Activated T-cell treated with anti-CD3 and anti-CD28 coated beads for 4 hours (primary cell): ENCODE data around the gene IL17C.
A peak's percentile ranks its signal among the peaks of the same experiment; 100 is the strongest.

Source experiments
- DNase-seq: peaks from one replicate; pipeline ENCODE4 v3.0.0-alpha.2; 2020

IL17C gene

GRCh38 chr16:88629835-88630234 is 8.5 kb upstream of the IL17C start:
- DNase-seq = no peak

DNA sequence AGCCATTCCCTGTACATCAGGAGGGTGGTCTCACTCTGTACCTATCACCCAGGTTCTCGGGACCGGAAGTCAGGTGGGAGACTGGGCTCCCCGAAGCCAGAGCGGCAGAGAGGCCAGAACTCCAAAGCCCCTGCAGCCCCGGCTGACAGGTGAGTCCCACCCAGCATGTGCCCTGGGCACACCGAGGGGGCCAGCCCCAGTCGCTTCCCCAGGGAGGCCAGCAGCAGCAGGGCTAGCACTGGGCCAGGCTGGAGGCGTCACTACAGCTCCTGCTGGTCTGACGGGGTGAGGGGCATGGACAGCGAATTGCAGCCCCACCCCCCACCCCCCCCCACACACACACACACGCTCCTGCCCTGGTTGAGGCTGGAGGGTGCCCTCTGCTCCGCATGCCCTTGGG is 7.9 kb upstream of the IL17C start:
- no peak for DNase-seq

- DNase-seq = no peak
These were observed 7.4 kb upstream of the IL17C start for GRCh38 chr16:88630941-88631340.

DNA sequence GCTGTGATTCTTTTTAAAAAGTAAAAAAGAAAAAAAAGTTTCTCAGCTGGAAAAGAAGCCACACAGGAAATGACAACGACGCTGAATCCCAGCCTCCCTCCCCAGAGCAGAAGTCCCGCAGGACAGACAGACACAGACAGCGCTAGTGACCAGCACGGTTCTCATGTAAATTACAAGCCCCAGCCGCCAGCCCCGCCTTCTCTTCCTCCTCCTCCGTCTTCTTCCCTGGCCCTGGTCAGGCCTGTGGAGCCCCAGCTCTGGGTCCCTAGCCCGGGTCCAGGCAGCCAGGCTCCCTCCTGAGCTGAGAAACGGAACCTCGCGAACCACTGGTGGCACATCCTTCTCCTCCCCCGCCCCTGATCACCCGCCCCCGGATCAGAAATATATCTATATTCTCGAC is 7.0 kb upstream of the IL17C start:
- DNase-seq = no peak

GRCh38 chr16:88631920-88632586 is 6.3 kb upstream of the IL17C start:
- DNase-seq = no peak

- no peak for DNase-seq
These were observed 5.8 kb upstream of the IL17C start for GRCh38 chr16:88632587-88632930.

GRCh38 chr16:88633684-88634140 is 4.7 kb upstream of the IL17C start:
- DNase-seq = peak; percentile 35

GRCh38 chr16:88634141-88634993 is 4.0 kb upstream of the IL17C start:
- peak; percentile 40 for DNase-seq

DNA sequence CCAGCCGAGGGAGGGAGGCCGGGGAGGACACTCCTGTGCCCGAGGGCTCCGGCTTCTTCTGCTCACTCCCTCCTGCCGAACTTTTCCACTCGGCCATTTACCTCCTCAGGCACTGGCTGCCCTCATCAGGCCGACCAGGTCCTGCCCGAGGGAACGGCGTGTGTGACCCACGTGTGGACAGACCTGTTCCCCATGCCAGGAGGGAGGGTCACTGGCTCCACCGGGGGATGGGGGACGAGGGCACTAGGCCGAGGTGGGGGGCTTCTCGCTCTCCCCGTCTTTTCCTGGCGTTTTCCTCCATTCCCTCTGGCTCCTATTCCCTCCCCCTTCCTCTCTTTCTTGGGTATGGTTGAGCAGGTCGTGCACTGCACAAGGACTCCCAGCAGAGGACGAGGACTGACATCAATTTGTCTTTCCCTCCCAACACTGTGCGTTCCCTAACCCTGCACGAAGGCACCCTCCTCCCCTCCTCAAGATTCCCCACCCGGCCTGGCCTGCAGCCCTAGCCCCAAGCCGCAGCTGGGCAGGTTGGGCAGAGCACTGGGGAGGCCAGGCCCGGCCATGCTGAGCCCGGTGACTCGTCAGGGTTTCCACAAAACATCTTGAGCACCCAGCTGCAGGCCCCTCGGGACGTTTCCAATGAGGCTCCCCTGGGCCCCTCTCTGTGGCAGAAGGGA is 3.2 kb upstream of the IL17C start:
- no peak for DNase-seq

DNA sequence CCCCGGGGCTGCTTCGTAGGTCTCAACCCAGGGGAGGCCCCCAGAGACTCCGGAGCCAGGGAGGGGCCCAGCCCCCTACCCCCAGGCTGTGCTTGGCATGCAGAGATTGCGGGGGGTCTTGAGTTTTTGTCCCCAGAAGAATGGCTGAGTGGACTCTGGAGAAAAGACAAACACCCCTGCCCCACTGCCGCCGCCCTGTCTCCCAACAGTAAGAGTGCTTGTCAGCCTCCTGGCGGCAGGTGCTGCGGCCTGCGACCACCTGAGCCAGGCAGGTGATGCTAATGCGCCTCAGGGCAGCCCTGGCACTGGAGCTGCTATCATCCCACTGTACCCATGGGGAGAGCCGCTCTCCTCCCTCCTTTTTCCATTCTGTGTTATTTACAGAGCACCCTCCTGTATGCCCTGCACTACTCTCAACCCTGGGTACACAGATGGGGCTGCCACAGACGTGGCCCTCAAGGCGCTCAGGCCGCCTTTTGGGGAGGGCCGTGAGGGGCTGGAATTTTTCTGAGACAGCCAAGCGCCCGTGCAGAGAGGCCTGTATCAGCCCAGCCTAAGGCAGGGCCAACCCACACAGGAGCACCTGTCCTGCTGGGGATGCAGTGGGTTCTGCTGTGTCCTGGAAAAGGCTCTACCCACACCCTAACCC is 2.6 kb upstream of the IL17C start:
- DNase-seq = no peak

GRCh38 chr16:88636488-88637265 is 1.7 kb upstream of the IL17C start:
- DNase-seq = no peak

DNA sequence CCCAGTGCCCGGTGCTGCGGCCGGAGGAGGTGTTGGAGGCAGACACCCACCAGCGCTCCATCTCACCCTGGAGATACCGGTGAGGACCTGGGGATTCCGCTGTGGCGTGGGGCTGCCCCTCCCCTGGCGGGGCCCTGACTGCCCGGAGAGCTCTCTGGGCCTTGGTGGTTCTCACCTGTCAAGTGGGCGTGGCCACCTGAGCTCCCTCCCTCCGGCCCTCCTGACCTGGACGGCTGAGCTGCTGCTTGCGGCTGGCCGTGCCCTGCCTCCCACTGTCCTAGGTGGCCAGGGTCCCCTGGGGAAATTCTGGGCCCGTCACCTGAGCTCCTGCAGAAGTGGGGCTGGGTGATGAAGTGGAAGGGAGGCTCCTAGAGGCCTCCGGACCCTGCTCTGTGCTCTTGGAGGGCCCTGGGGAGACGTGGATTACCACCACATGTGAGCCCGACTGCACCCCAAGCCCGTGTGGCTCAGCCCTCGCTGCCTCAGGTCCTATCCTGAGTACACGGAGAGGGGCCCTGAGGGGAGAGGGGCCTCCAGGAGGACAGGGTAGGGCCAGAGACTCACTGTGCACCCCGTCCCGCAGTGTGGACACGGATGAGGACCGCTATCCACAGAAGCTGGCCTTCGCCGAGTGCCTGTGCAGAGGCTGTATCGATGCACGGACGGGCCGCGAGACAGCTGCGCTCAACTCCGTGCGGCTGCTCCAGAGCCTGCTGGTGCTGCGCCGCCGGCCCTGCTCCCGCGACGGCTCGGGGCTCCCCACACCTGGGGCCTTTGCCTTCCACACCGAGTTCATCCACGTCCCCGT is 1.1 kb downstream of the IL17C start:
- no peak for DNase-seq

- no peak for DNase-seq
These were observed 1.7 kb downstream of the IL17C start for GRCh38 chr16:88640039-88640495.

- no peak for DNase-seq
These were observed 2.3 kb downstream of the IL17C start for GRCh38 chr16:88640498-88641247.

DNA sequence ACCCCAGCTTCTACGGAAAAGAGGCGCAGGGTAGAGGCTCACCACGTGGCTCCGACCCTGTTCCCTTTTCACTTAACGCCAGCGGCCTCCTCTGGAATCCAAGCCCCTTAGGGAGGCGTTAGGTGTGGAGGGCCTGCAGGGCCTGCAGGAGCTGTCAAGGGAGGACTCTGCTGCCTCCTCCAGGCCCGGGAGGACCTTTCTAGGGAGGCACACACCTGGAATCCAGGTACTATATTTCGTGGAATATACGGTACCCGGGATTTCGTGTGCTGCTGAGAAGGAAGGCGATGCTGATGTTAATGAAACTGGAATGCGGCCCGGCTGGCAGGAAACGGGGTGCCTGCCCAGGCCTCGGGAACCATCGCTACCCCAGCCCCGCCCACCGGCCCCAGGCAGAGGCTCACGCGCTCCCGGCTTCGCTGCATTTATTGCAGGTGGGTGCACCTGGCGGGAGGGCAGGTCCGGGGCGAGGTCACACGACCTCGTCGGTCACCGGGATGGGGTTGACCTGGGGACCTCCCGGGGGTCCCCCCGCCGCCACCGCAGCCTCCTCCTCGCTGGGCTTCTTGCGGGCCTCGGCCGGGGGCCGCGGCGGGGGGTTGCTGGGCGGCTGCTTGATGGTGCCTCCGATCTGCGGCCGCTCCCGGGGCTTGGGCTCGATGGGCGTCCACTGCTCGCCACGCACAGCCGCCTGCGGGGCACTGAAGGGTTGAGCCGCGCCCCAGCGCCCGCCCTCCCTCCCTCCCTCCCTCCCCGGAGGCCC is 4.7 kb downstream of the IL17C start:
- no peak for DNase-seq

GRCh38 chr16:88643644-88643932 is 5.2 kb downstream of the IL17C start:
- DNase-seq = no peak

- no peak for DNase-seq
These were observed 7.1 kb downstream of the IL17C start for GRCh38 chr16:88645455-88645854.

- DNase-seq = no peak
These were observed 7.6 kb downstream of the IL17C start for GRCh38 chr16:88645941-88646340.

DNA sequence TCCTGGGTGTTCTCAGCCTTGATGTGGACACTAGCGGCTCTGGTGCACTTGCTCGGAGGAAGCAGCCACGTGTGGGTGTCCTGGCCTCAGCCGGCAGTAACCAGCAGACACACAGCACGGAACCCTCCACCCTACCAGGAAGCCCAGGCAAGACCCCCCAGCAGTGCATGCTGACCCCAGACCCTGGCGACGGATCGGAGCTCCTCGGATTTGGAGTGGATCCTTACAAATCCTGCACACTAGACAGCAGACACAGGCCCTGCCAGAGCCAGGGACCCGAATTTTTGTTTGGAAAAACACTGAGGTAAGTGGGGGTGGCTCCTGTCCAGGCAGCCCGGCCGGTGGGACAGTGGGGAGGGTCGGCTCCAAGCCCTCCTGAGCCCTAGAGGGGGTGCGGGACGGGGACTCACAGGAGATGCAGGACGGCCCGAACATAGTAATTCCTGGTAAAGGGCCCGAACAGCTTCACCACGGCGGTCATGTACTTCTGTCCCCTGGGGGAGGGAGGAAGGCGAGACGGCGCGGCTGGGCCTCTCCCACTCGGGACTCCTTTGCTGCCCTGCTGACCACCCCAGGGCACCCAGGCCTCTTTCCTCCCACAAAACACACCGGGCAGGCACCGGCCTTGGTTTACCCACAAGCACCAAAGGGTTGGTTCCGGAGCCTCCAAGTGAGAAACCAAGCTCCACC is 8.1 kb downstream of the IL17C start:
- DNase-seq = no peak
